GM12892 (cell line): ENCODE results near the gene TPRKB.

Experiments used
- POLR2A ChIP-seq: IDR thresholded peaks from 2 replicates; pipeline ENCODE4 v1.6.1; 2011; ENCODE audit warnings: low read depth, low read length, control low read depth
- POLR2AphosphoS5 ChIP-seq: IDR thresholded peaks from 2 replicates; pipeline ENCODE4 v1.6.1; 2011; ENCODE audit warnings: low read depth, low read length, control low read depth
- TAF1 ChIP-seq: IDR thresholded peaks from 2 replicates; pipeline ENCODE4 v1.6.1; 2011; ENCODE audit warnings: low read depth, mild to moderate bottlenecking, control low read depth, low read length, borderline replicate concordance

- TF ChIP-seq POLR2AphosphoS5 (peak; percentile 88), POLR2A (peak; percentile 86), TAF1 (peak; percentile 58)
Observed at GRCh38 chr2:73736855-73737779, at the start of gene TPRKB.
